Measurements from ENCODE around the gene ZNF460. TPM values are rescaled to one million over a fixed set of nuclear protein-coding genes. Genes with fewer than 3 reads are reported as not detected.

ZNF460 gene
- total RNA-seq, 4 donors from 2014 or later: 44.3 to 87.9 (median 67.9) TPM

GRCh38 chr19:57279418-57280164, 694 bp upstream of the ZNF460 start:
- Histone ChIP-seq H3K27me3 (no peaks in the 10 kb centered on the region), H3K27ac (peak overlapping the region; percentile 96 to 100 (median 99)), H3K9me3 (no peaks in the 10 kb centered on the region), H3K4me1 (peaks cover 17 to 44% (median 39%) of the 10 kb centered on the region in 3 donors), H3K4me3 (peak overlapping the region; percentile 68 to 100 (median 86)), H3K36me3 (peaks cover 0 to 25% (median 2%) of the 10 kb centered on the region in 3 donors)
- WGBS, 2 donors: 4% methylated on average over 14 to 17 of the region's 25 CpGs
- TF ChIP-seq POLR2A (IDR thresholded peaks at IDR 0.05): peak in 2 of 4 donors; percentile 30 to 33
- TF ChIP-seq CTCF (IDR thresholded peaks at IDR 0.05): peak in 4 of 6 experiments; percentile 19 to 49 (median 40)
- peak; percentile 54 for DNase-seq
- intact Hi-C loops (cut with DNase I): no loop called here

- Histone ChIP-seq H3K9me3 (no peaks in the 10 kb centered on the region), H3K36me3 (peaks cover 10 to 35% (median 12%) of the 10 kb centered on the region in 3 donors), H3K4me1 (peaks cover 17 to 57% (median 48%) of the 10 kb centered on the region in 3 donors), H3K27ac (peak overlapping the region; percentile 96 to 100 (median 99)), H3K4me3 (peak overlapping the region; percentile 68 to 100 (median 86)), H3K27me3 (no peaks in the 10 kb centered on the region)
- WGBS, 2 donors: 2 to 4% methylated on average over 6 of the region's 6 CpGs
- intact Hi-C loops (cut with DNase I): no loop called here
- no peak for TF ChIP-seq POLR2A (IDR thresholded peaks at IDR 0.05)
- no peak for TF ChIP-seq CTCF (IDR thresholded peaks at IDR 0.05)
- DNase-seq: no peak
Measured at GRCh38 chr19:57280962-57281400, 696 bp downstream of the ZNF460 start.

GRCh38 chr19:57282011-57282643, 1.8 kb downstream of the ZNF460 start:
- TF ChIP-seq CTCF (IDR thresholded peaks at IDR 0.05) (no peak), POLR2A (IDR thresholded peaks at IDR 0.05) (no peak)
- H3K27ac ChIP-seq: peak overlapping the region; percentile 81 to 100 (median 98)
- peaks cover 19 to 38% (median 20%) of the 10 kb centered on the region in 3 donors for H3K36me3 ChIP-seq
- DNase-seq: no peak
- H3K27me3 ChIP-seq: no peaks in the 10 kb centered on the region
- H3K9me3 ChIP-seq: no peaks in the 10 kb centered on the region
- H3K4me1 ChIP-seq: peaks cover 17 to 62% (median 48%) of the 10 kb centered on the region in 3 donors
- peak overlapping the region; percentile 68 to 100 (median 86) for H3K4me3 ChIP-seq
- intact Hi-C loops (cut with DNase I): no loop called here
- 52 to 58% methylated on average over 4 of the region's 5 CpGs for WGBS, 2 donors

- peaks cover 0 to 30% (median 22%) of the 10 kb centered on the region in 3 donors for H3K4me1 ChIP-seq
- no peaks in the 10 kb centered on the region for H3K27me3 ChIP-seq
- intact Hi-C loops (cut with DNase I): no loop called here
- no peak overlapping the region for H3K4me3 ChIP-seq
- peaks cover 59 to 100% (median 68%) of the 10 kb centered on the region in 3 donors for H3K36me3 ChIP-seq
- no peak for TF ChIP-seq CTCF (IDR thresholded peaks at IDR 0.05)
- no peak for TF ChIP-seq POLR2A (IDR thresholded peaks at IDR 0.05)
- 88 to 90% methylated on average over 4 of the region's 4 CpGs for WGBS, 2 donors
- no peak for DNase-seq
- no peak overlapping the region for H3K27ac ChIP-seq
- peaks cover 0 to 15% (median 0%) of the 10 kb centered on the region in 3 donors for H3K9me3 ChIP-seq
Measured at GRCh38 chr19:57288373-57288772, 8.1 kb downstream of the ZNF460 start.

GRCh38 chr19:57290970-57291369, 10.7 kb downstream of the ZNF460 start:
- TF ChIP-seq CTCF (IDR thresholded peaks at IDR 0.05) (no peak), POLR2A (IDR thresholded peaks at IDR 0.05) (no peak)
- peaks cover 0 to 4% (median 0%) of the 10 kb centered on the region in 3 donors for H3K4me1 ChIP-seq
- H3K27ac ChIP-seq: no peak overlapping the region
- 92 to 97% methylated on average over 6 to 9 of the region's 11 CpGs for WGBS, 2 donors
- H3K36me3 ChIP-seq: peaks cover 49 to 100% (median 56%) of the 10 kb centered on the region in 3 donors
- H3K4me3 ChIP-seq: no peak overlapping the region
- H3K9me3 ChIP-seq: peaks cover 0 to 27% (median 5%) of the 10 kb centered on the region in 3 donors
- DNase-seq: no peak
- intact Hi-C loops (cut with DNase I): no loop called here
- H3K27me3 ChIP-seq: no peaks in the 10 kb centered on the region
